Measurements from ENCODE around the gene CCR5AS.

CCR5AS gene

DNA sequence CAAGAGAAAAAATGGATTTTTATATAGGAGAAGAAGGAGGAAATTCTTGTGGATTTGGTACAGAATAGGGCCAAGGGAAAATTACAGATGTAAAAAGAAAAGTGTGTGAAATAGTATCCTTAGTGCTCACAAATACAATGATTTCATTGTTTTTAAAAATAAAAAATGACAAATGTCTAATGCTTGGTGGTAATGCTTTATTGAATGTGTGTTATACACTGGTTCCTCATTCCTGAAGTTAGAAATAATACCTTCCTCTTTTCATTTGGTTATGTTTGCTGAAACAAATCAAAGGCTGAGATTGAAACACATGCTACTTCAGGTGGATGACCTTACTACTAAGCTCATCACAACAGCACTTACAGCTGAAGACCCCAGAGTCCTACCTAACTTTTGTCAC, 90.7 kb downstream of the CCR5AS start:
- no peak for DNase-seq (ENCODE audit: low read depth in 2 of 2)

DNA sequence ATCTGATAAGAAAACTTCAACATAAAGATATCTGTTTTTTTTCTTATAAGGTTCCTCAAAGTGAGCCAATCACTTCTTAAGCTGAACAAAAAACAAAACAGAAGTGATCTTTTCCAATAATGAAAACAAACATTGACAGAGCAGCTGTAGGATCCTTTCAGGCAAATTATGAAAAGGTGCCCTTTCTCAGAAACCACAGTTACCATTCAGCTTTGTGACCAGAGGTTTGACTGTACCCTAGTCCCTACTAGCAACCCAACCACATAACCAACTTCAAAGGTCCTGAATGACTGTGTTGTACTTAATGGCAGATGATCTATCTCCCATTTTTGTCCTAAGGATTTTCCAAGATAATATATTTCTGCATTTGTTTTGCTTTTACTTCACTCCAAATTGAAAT, 92.3 kb downstream of the CCR5AS start:
- DNase-seq (ENCODE audit: low read depth in 2 of 2): no peak
